NCI-H2029 (cell line): ENCODE results near the gene CHMP5.

Source experiments
- DNase-seq: peaks from one replicate; lab custom pipeline; 2025; lab: John Stamatoyannopoulos, UW

Gene CHMP5

GRCh38 chr9:33318225-33318624 is 53.4 kb downstream of the CHMP5 start:
- no peak for DNase-seq

DNA sequence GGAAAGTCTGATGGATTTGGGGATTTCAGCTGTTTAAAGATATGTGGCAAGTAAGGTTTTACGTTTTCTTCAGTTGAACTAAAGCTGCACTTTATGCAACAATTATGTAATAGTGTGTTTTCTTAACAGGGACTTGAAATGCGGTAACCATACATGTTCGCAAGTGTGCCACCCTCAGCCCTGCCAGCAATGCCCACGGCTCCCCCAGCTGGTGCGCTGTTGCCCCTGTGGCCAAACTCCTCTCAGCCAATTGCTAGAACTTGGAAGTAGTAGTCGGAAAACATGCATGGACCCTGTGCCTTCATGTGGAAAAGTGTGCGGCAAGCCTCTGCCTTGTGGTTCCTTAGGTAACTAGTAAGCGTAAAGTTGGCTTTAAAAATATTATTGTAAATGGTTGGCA is 53.9 kb downstream of the CHMP5 start:
- DNase-seq, result no peak

GRCh38 chr9:33320230-33320567 is 55.4 kb downstream of the CHMP5 start:
- DNase-seq, result no peak

DNA sequence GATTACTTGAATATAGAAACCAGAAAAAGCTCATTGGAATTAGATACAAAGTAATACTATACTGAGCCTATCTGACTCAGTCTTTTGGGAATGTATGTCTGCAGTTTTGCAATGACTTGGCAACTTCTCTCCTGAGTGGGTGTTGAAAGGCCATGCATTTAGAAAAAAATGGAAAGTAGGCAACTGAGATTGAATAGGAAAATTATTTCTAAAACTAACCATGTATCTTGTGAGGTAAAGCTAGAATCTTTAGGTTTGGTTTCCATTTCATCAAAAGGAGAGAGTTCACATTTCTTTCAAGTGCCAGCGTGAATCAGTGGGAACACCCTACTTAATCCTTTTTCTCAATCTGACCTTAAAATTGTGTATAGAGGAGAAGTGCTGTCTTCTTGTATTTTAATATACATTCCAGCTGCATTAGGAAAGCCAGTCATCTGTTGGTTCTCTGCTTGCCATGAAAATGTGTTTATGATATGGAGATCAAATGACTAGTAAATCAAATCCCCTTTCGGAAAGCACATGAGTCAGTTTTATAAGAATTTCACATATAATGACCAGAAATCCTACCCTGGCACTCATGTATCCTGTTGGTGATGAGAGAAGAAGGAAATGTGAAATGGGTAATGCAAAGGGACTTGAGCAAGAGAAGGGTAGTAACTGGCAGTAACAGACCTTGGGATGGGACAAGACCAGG is 55.9 kb downstream of the CHMP5 start:
- no peak for DNase-seq

GRCh38 chr9:33329117-33329563 is 64.3 kb downstream of the CHMP5 start:
- no peak for DNase-seq

- DNase-seq, result no peak
Measured at GRCh38 chr9:33329979-33330378, 65.1 kb downstream of the CHMP5 start.

GRCh38 chr9:33331377-33331891 is 66.6 kb downstream of the CHMP5 start:
- DNase-seq, result no peak
